Type B pancreatic cell (in vitro differentiated cells): ENCODE results near the gene CELSR2. TPM values are rescaled to one million over a fixed set of nuclear protein-coding genes. Genes with fewer than 3 reads are reported as not detected.

Experiments
- DNase-seq: peaks from one replicate; pipeline ENCODE4 v3.0.0; 2021; ENCODE audit warnings: mixed read lengths; ENCODE audit not compliant: unreplicated experiment; ENCODE audit errors: extremely low spot score
- H3K27ac Mint-ChIP-seq: 2 replicates; pipeline ENCODE4 v1.8.0; 2021; ENCODE audit warnings: mild to moderate bottlenecking, mixed read lengths
- H3K27me3 Mint-ChIP-seq: 2 replicates; pipeline ENCODE4 v1.8.0; 2021; ENCODE audit warnings: mixed read lengths
- H3K36me3 Mint-ChIP-seq: 2 replicates; pipeline ENCODE4 v1.8.0; 2021; ENCODE audit warnings: mixed read lengths
- H3K4me1 Mint-ChIP-seq: one replicate; pipeline ENCODE4 v1.8.0; 2021; ENCODE audit warnings: mixed read lengths; ENCODE audit not compliant: unreplicated experiment
- H3K4me3 Mint-ChIP-seq: 2 replicates; pipeline ENCODE4 v1.8.0; 2021; ENCODE audit warnings: mild to moderate bottlenecking, mixed read lengths
- H3K9me3 Mint-ChIP-seq: 2 replicates; pipeline ENCODE4 v1.8.0; 2021; ENCODE audit warnings: mixed read lengths
- CTCF ChIP-seq: fragments of 200-600 bp; sonication (generic); conservative IDR thresholded peaks from 2 replicates; pipeline ENCODE4 v1.5.0; 2021; ENCODE audit warnings: antibody characterized with exemption, mild to moderate bottlenecking
- total RNA-seq: library from RNA; stranded (reverse); gene quantifications from 2 replicates; pipeline ENCODE4 v1.2.1, GENCODE V29; 2021; ENCODE audit warnings: low replicate concordance

CELSR2 gene
- total RNA-seq, 1 donor from 2014 or later = 35.5 TPM

GRCh38 chr1:109314795-109315194, 65.5 kb downstream of the CELSR2 start:
- Mint-ChIP-seq H3K27me3 (no peaks in the 10 kb centered on the region), H3K4me1 (peaks cover 7% of the 10 kb centered on the region), H3K4me3 (no peak overlapping the region), H3K36me3 (peaks cover 19% of the 10 kb centered on the region), H3K9me3 (no peaks in the 10 kb centered on the region), H3K27ac (no peak overlapping the region)
- no peak for DNase-seq
- TF ChIP-seq CTCF = no peak

GRCh38 chr1:109315288-109315687, 65.9 kb downstream of the CELSR2 start:
- no peak overlapping the region for H3K4me3 Mint-ChIP-seq
- no peaks in the 10 kb centered on the region for H3K9me3 Mint-ChIP-seq
- DNase-seq = no peak
- H3K27me3 Mint-ChIP-seq = no peaks in the 10 kb centered on the region
- H3K27ac Mint-ChIP-seq = no peak overlapping the region
- H3K36me3 Mint-ChIP-seq = peaks cover 24% of the 10 kb centered on the region
- H3K4me1 Mint-ChIP-seq = peaks cover 7% of the 10 kb centered on the region
- no peak for TF ChIP-seq CTCF

GRCh38 chr1:109316506-109316905, 67.2 kb downstream of the CELSR2 start:
- H3K4me1 Mint-ChIP-seq = peaks cover 7% of the 10 kb centered on the region
- no peaks in the 10 kb centered on the region for H3K9me3 Mint-ChIP-seq
- TF ChIP-seq CTCF = no peak
- H3K27ac Mint-ChIP-seq = no peak overlapping the region
- no peak overlapping the region for H3K4me3 Mint-ChIP-seq
- no peak for DNase-seq
- no peaks in the 10 kb centered on the region for H3K27me3 Mint-ChIP-seq
- peaks cover 29% of the 10 kb centered on the region for H3K36me3 Mint-ChIP-seq

- TF ChIP-seq CTCF = no peak
- H3K9me3 Mint-ChIP-seq = no peaks in the 10 kb centered on the region
- no peak overlapping the region for H3K4me3 Mint-ChIP-seq
- no peak overlapping the region for H3K27ac Mint-ChIP-seq
- peaks cover 37% of the 10 kb centered on the region for H3K36me3 Mint-ChIP-seq
- H3K27me3 Mint-ChIP-seq = no peaks in the 10 kb centered on the region
- H3K4me1 Mint-ChIP-seq = peaks cover 7% of the 10 kb centered on the region
- DNase-seq = no peak
These were observed 69.8 kb downstream of the CELSR2 start for GRCh38 chr1:109319114-109319513.

- Mint-ChIP-seq H3K27me3 (no peaks in the 10 kb centered on the region), H3K36me3 (peaks cover 30% of the 10 kb centered on the region), H3K4me3 (no peak overlapping the region), H3K4me1 (peaks cover 7% of the 10 kb centered on the region), H3K27ac (no peak overlapping the region), H3K9me3 (no peaks in the 10 kb centered on the region)
- DNase-seq = no peak
- no peak for TF ChIP-seq CTCF
These were observed 73.6 kb downstream of the CELSR2 start for GRCh38 chr1:109322974-109323373.

Other genes with a start within 250 kb of the CELSR2 start
- gene WDR47, start 207.4 kb upstream of the CELSR2 start, total RNA-seq = 12.6 and 15.2 TPM in 2 replicates
- 30.0 and 37.8 TPM in 2 replicates for gene TAF13, start 173.5 kb upstream of the CELSR2 start, total RNA-seq
- 29.6 and 38.8 TPM in 2 replicates for gene TMEM167B, start 158.8 kb upstream of the CELSR2 start, total RNA-seq
- 25.6 and 27.4 TPM in 2 replicates for gene ELAPOR1, start 135.4 kb upstream of the CELSR2 start, total RNA-seq
- 136 and 173 TPM in 2 replicates for gene SARS1, start 35.6 kb upstream of the CELSR2 start, total RNA-seq
- 10.3 and 46.2 TPM in 2 replicates for gene PSRC1, start 33.6 kb downstream of the CELSR2 start, total RNA-seq
- 0.48 and 0.60 TPM in 2 replicates for gene MYBPHL, start 57.5 kb downstream of the CELSR2 start, total RNA-seq
- gene SORT1, start 148.4 kb downstream of the CELSR2 start, total RNA-seq = 52.3 and 88.6 TPM in 2 replicates
- gene PSMA5, start 176.9 kb downstream of the CELSR2 start, total RNA-seq = 84.3 and 85.7 TPM in 2 replicates
- gene SYPL2, start 217.0 kb downstream of the CELSR2 start, total RNA-seq = 0.33 and 0.58 TPM in 2 replicates
- gene ATXN7L2, start 234.4 kb downstream of the CELSR2 start, total RNA-seq = 5.7 and 12.0 TPM in 2 replicates
- gene CYB561D1, start 244.6 kb downstream of the CELSR2 start, total RNA-seq = 10.4 and 14.3 TPM in 2 replicates